CD4-positive, alpha-beta T cell treated with Interleukin-2 at 100 ng/mL for 4 hours (primary cell): ENCODE results near the gene KIF21A.

Experiments used
- DNase-seq: peaks from one replicate; pipeline ENCODE4 v3.0.0-alpha.2; 2020; ENCODE audit warnings: low spot score

The KIF21A gene

GRCh38 chr12:39390752-39391151 lies 52.2 kb downstream of the KIF21A start:
- no peak for DNase-seq

- no peak for DNase-seq
Measured at GRCh38 chr12:39389399-39390150, 53.3 kb downstream of the KIF21A start.

- DNase-seq, result no peak
Measured at GRCh38 chr12:39386335-39386734, 56.6 kb downstream of the KIF21A start.

- no peak for DNase-seq
Measured at GRCh38 chr12:39383114-39383513, 59.8 kb downstream of the KIF21A start.

- no peak for DNase-seq
Measured at GRCh38 chr12:39380090-39380489, 62.8 kb downstream of the KIF21A start.

- DNase-seq, result no peak
Measured at GRCh38 chr12:39378341-39378740, 64.6 kb downstream of the KIF21A start.

GRCh38 chr12:39375206-39375808 lies 67.6 kb downstream of the KIF21A start:
- peak; percentile 14 for DNase-seq

- DNase-seq, result peak; percentile 47
Measured at GRCh38 chr12:39372929-39373328, 70.0 kb downstream of the KIF21A start.

GRCh38 chr12:39372204-39372925 lies 70.6 kb downstream of the KIF21A start:
- no peak for DNase-seq

GRCh38 chr12:39369756-39370155 lies 73.2 kb downstream of the KIF21A start:
- no peak for DNase-seq

- DNase-seq, result no peak
Measured at GRCh38 chr12:39368891-39369290, 74.0 kb downstream of the KIF21A start.

- DNase-seq, result no peak
Measured at GRCh38 chr12:39368096-39368495, 74.8 kb downstream of the KIF21A start.

- no peak for DNase-seq
Measured at GRCh38 chr12:39367494-39367893, 75.4 kb downstream of the KIF21A start.

GRCh38 chr12:39365364-39366001 lies 77.4 kb downstream of the KIF21A start:
- no peak for DNase-seq

- no peak for DNase-seq
Measured at GRCh38 chr12:39364196-39364595, 78.7 kb downstream of the KIF21A start.

GRCh38 chr12:39359645-39360044 lies 83.3 kb downstream of the KIF21A start:
- DNase-seq, result no peak

GRCh38 chr12:39357041-39357440 lies 85.9 kb downstream of the KIF21A start:
- DNase-seq, result no peak

- DNase-seq, result no peak
Measured at GRCh38 chr12:39355841-39356240, 87.1 kb downstream of the KIF21A start.

- DNase-seq, result no peak
Measured at GRCh38 chr12:39354955-39355354, 88.0 kb downstream of the KIF21A start.

- no peak for DNase-seq
Measured at GRCh38 chr12:39352471-39353017, 90.4 kb downstream of the KIF21A start.

- DNase-seq, result no peak
Measured at GRCh38 chr12:39351153-39351552, 91.8 kb downstream of the KIF21A start.

- no peak for DNase-seq
Measured at GRCh38 chr12:39348941-39349626, 93.8 kb downstream of the KIF21A start.
